Keratinocyte (primary cell): Measurements from ENCODE around the gene NRG2. TPM values are rescaled to one million over a fixed set of nuclear protein-coding genes. Genes with fewer than 3 reads are reported as not detected.

Experiments
- DNase-seq: peaks from one replicate; pipeline ENCODE4 v3.0.0-alpha.2; 2011; ENCODE audit warnings: low read depth, missing footprints, low spot score
- FAIRE-seq: peaks from 2 replicates; lab custom pipeline; 2011; peaks lifted over from hg19 to GRCh38; lab: Jason Lieb, UNC
- H2AFZ ChIP-seq: 2 replicates; pipeline ENCODE4 v1.6.0; 2012; ENCODE audit warnings: low read length, control low read depth, inconsistent platforms; ENCODE audit not compliant: control insufficient read depth
- H3K27ac ChIP-seq: 2 replicates; pipeline ENCODE4 v1.5.1; 2011; ENCODE audit warnings: low read length; ENCODE audit not compliant: control insufficient read depth, insufficient read depth
- H3K27me3 ChIP-seq: 3 replicates; pipeline ENCODE4 v1.6.0; 2011; ENCODE audit warnings: low read length; ENCODE audit not compliant: control insufficient read depth, insufficient read depth; ENCODE audit errors: extremely low read depth
- H3K36me3 ChIP-seq, 2 experiments: 2 replicates in 1 of 2; 3 replicates in 1 of 2; pipeline ENCODE4 v1.5.1; 2011; ENCODE audit warnings: low read length in 2 of 2, mild to moderate bottlenecking in 1 of 2; ENCODE audit not compliant: control insufficient read depth in 2 of 2, insufficient read depth in 2 of 2; ENCODE audit errors: extremely low read depth in 1 of 2
- H3K4me1 ChIP-seq: 3 replicates; pipeline ENCODE4 v1.5.1; 2011; ENCODE audit warnings: low read length; ENCODE audit not compliant: control insufficient read depth, insufficient read depth; ENCODE audit errors: extremely low read depth
- H3K4me2 ChIP-seq: 3 replicates; pipeline ENCODE4 v1.6.0; 2011; ENCODE audit warnings: low read depth, low read length; ENCODE audit not compliant: control insufficient read depth, insufficient read depth; ENCODE audit errors: extremely low read depth
- H3K4me3 ChIP-seq, 3 experiments: fragments of 200-600 bp in 1 of 3; sonication (generic) in 1 of 3; 2 replicates in 2 of 3; 3 replicates in 1 of 3; pipeline ENCODE4 v1.5.1; 2011 to 2016; ENCODE audit warnings: low read length in 3 of 3, mild to moderate bottlenecking in 3 of 3, control low read depth in 2 of 3, inconsistent platforms in 1 of 3, low read depth in 1 of 3, mixed read lengths in 1 of 3, mixed run types in 1 of 3, moderate library complexity in 1 of 3; ENCODE audit not compliant: control insufficient read depth in 2 of 3, insufficient read depth in 2 of 3; ENCODE audit errors: extremely low read depth in 1 of 3
- H3K79me2 ChIP-seq: 2 replicates; pipeline ENCODE4 v1.6.0; 2012; ENCODE audit warnings: low read length; ENCODE audit not compliant: control insufficient read depth, insufficient read depth
- H3K9ac ChIP-seq: 3 replicates; pipeline ENCODE4 v1.6.0; 2011; ENCODE audit warnings: low read length; ENCODE audit not compliant: control insufficient read depth, insufficient read depth; ENCODE audit errors: extremely low read depth
- H3K9me1 ChIP-seq: 3 replicates; pipeline ENCODE4 v1.6.0; 2011; ENCODE audit warnings: low read length; ENCODE audit not compliant: control insufficient read depth, insufficient read depth; ENCODE audit errors: extremely low read depth
- H3K9me3 ChIP-seq: 2 replicates; pipeline ENCODE4 v1.5.1; 2012; ENCODE audit warnings: low read depth, low read length; ENCODE audit not compliant: control insufficient read depth
- H4K20me1 ChIP-seq: 3 replicates; pipeline ENCODE4 v1.6.0; 2011; ENCODE audit warnings: low read length; ENCODE audit not compliant: control insufficient read depth, insufficient read depth; ENCODE audit errors: extremely low read depth
- CTCF ChIP-seq, 3 experiments: IDR thresholded peaks in 1 of 3; conservative IDR thresholded peaks in 1 of 3; optimal IDR thresholded peaks in 1 of 3; 2 replicates in 2 of 3; 3 replicates in 1 of 3; pipeline versions ENCODE3 to v1.5.1; 2011; ENCODE audit warnings: low read length in 3 of 3, mild to moderate bottlenecking in 3 of 3, moderate library complexity in 2 of 3, control low read depth in 1 of 3, inconsistent platforms in 1 of 3; ENCODE audit not compliant: insufficient read depth in 2 of 3; ENCODE audit errors: extremely low read depth in 1 of 3
- EZH2 ChIP-seq: IDR thresholded peaks from one replicate; pipeline ENCODE4 v1.6.1; 2012; ENCODE audit warnings: inconsistent platforms, mild to moderate bottlenecking, low read length, moderate library complexity
- dilution Hi-C: fragments of 300-500 bp; cut with MboI; formaldehyde crosslinking; loops from one replicate; pipeline ENCODE4 v1.7.0; 2020; ENCODE audit warnings: low sequenced_read_pairs; ENCODE audit not compliant: extremely low pct_ligation_motif_present
- polyA plus RNA-seq, 5 experiments: library from polyadenylated mRNA; depleted of rRNA in 3 of 5; stranded (reverse) in 3 of 5; stranded (forward) in 1 of 5; unstranded in 1 of 5; fragments of >200 nt; gene quantifications; 1 replicate in 1 of 5; 2 replicates in 3 of 5; 3 replicates in 1 of 5; pipeline versions ENCODE4 v1.2.1 to v1.2.3, GENCODE V29; 2011 to 2012; ENCODE audit warnings: missing spikeins in 2 of 5, low read depth in 1 of 5, low replicate concordance in 1 of 5

Gene NRG2
- polyA plus RNA-seq, 1 donor (not counting 4 experiments of a cell fraction or from before 2014, with no cell fraction given), result 0.13 TPM

GRCh38 chr5:139968547-139969261 is 74.4 kb downstream of the NRG2 start:
- FAIRE-seq, result peak; percentile 60
- Histone ChIP-seq H3K9ac (no peak overlapping the region), H4K20me1 (no peaks in the 10 kb centered on the region), H3K4me2 (no peak overlapping the region), H2AFZ (no peak overlapping the region), H3K36me3 (no peaks in the 10 kb centered on the region), H3K9me3 (no peaks in the 10 kb centered on the region), H3K27ac (no peak overlapping the region), H3K9me1 (no peaks in the 10 kb centered on the region), H3K4me3 (no peak overlapping the region), H3K4me1 (no peaks in the 10 kb centered on the region), H3K27me3 (peaks cover 4% of the 10 kb centered on the region), H3K79me2 (no peaks in the 10 kb centered on the region)
- dilution Hi-C loops, result loop anchor here (25.0 kb wide), 1 partner anchor 131 kb away; no protein-coding TSS in a partner anchor
- peak; percentile 21 for DNase-seq
- TF ChIP-seq EZH2, result no peak
- peak; percentile 100 for TF ChIP-seq CTCF (optimal IDR thresholded peaks at IDR 0.05 in 1 of 3, IDR thresholded peaks at IDR 0.05 in 1 of 3, conservative IDR thresholded peaks at IDR 0.05 in 1 of 3; ENCODE audit: extremely low read depth in 1 of 3, insufficient read depth in 2 of 3, low read length in 3 of 3)

- Histone ChIP-seq H3K9me1 (no peaks in the 10 kb centered on the region), H2AFZ (no peak overlapping the region), H3K9me3 (no peaks in the 10 kb centered on the region), H3K4me1 (no peaks in the 10 kb centered on the region), H3K4me3 (no peak overlapping the region), H3K4me2 (no peak overlapping the region), H3K27me3 (peaks cover 4% of the 10 kb centered on the region), H3K79me2 (no peaks in the 10 kb centered on the region), H3K27ac (no peak overlapping the region), H3K36me3 (no peaks in the 10 kb centered on the region), H3K9ac (no peak overlapping the region), H4K20me1 (no peaks in the 10 kb centered on the region)
- no peak for TF ChIP-seq CTCF (optimal IDR thresholded peaks at IDR 0.05 in 1 of 3, IDR thresholded peaks at IDR 0.05 in 1 of 3, conservative IDR thresholded peaks at IDR 0.05 in 1 of 3; ENCODE audit: extremely low read depth in 1 of 3, insufficient read depth in 2 of 3, low read length in 3 of 3)
- no peak for TF ChIP-seq EZH2
- DNase-seq (no peak), FAIRE-seq (no peak)
- dilution Hi-C loops, result loop anchor here (25.0 kb wide), 1 partner anchor 130 kb away; no protein-coding TSS in a partner anchor
Measured at GRCh38 chr5:139967353-139967752, 75.7 kb downstream of the NRG2 start.
